HEK293T (cell line): ENCODE data around the gene ZBBX.

Experiments used
- CTCF ChIA-PET: fragments of 350-600 bp; formaldehyde crosslinking; extraction: SDS; loops from one replicate; lab custom pipeline; 2021; ENCODE audit warnings: antibody characterized with exemption, inconsistent platforms; lab: Yijun Ruan, JAX
- POLR2A ChIA-PET: fragments of 350-600 bp; formaldehyde crosslinking; extraction: SDS; loops from one replicate; lab custom pipeline; 2020; ENCODE audit warnings: antibody characterized with exemption, inconsistent platforms; lab: Yijun Ruan, JAX
- DNase-seq: peaks from one replicate; pipeline ENCODE4 v3.0.0; 2012; ENCODE audit warnings: mixed read lengths; ENCODE audit errors: extremely low spot score
- ARNT ChIP-seq: fragments of 450-650 bp; IDR thresholded peaks from 2 replicates; pipeline ENCODE4 v1.6.1; 2017; ENCODE audit warnings: mild to moderate bottlenecking
- BHLHE40 ChIP-seq: fragments of 450-650 bp; IDR thresholded peaks from 2 replicates; pipeline ENCODE4 v1.6.1; 2016; ENCODE audit warnings: mild to moderate bottlenecking, moderate library complexity, borderline replicate concordance
- CTBP1 ChIP-seq: fragments of 450-650 bp; IDR thresholded peaks from 2 replicates; pipeline ENCODE4 v1.6.1; 2016; ENCODE audit warnings: borderline replicate concordance
- ELF4 ChIP-seq: fragments of 450-650 bp; IDR thresholded peaks from 2 replicates; pipeline ENCODE4 v1.6.1; 2017; ENCODE audit warnings: antibody characterized with exemption
- FOXA1 ChIP-seq: fragments of 450-650 bp; IDR thresholded peaks from 2 replicates; pipeline ENCODE4 v1.6.1; 2016; ENCODE audit warnings: mild to moderate bottlenecking
- FOXK2 ChIP-seq: fragments of 450-650 bp; IDR thresholded peaks from 2 replicates; pipeline ENCODE4 v1.6.1; 2016; ENCODE audit warnings: mild to moderate bottlenecking
- FOXM1 ChIP-seq: fragments of 450-650 bp; IDR thresholded peaks from 2 replicates; pipeline ENCODE4 v1.6.1; 2017; ENCODE audit warnings: mild to moderate bottlenecking, borderline replicate concordance
- HDGF ChIP-seq: fragments of 450-650 bp; IDR thresholded peaks from 2 replicates; pipeline ENCODE4 v1.6.1; 2017; ENCODE audit warnings: antibody characterized with exemption, borderline replicate concordance
- L3MBTL2 ChIP-seq: fragments of 450-650 bp; conservative IDR thresholded peaks from 2 replicates; pipeline ENCODE4 v1.6.1; 2016; ENCODE audit warnings: mild to moderate bottlenecking
- LEF1 ChIP-seq: fragments of 450-650 bp; IDR thresholded peaks from 2 replicates; pipeline ENCODE4 v1.6.1; 2017; ENCODE audit warnings: mild to moderate bottlenecking, borderline replicate concordance
- NFRKB ChIP-seq: fragments of 450-650 bp; IDR thresholded peaks from 2 replicates; pipeline ENCODE4 v1.6.1; 2016; ENCODE audit warnings: mild to moderate bottlenecking, moderate library complexity
- PKNOX1 ChIP-seq: fragments of 450-650 bp; IDR thresholded peaks from 2 replicates; pipeline ENCODE4 v1.6.1; 2016
- SP1 ChIP-seq: fragments of 450-650 bp; IDR thresholded peaks from 2 replicates; pipeline ENCODE4 v1.6.1; 2017
- SUZ12 ChIP-seq: fragments of 450-650 bp; IDR thresholded peaks from 2 replicates; pipeline ENCODE4 v1.6.1; 2016; ENCODE audit warnings: mild to moderate bottlenecking
- TARDBP ChIP-seq: fragments of 450-650 bp; IDR thresholded peaks from 2 replicates; pipeline ENCODE4 v1.6.1; 2016
- ZNF384 ChIP-seq: fragments of 450-650 bp; IDR thresholded peaks from 2 replicates; pipeline ENCODE4 v1.6.1; 2016

ZBBX gene

GRCh38 chr3:167288737-167289136 lies 91.4 kb downstream of the ZBBX start:
- ChIA-PET CTCF (no interaction called here), POLR2A (no interaction called here)
- TF ChIP-seq SUZ12 (no peak), FOXK2 (no peak), FOXA1 (no peak), PKNOX1 (no peak), HDGF (no peak), L3MBTL2 (no peak), BHLHE40 (no peak), CTBP1 (no peak), LEF1 (no peak), TARDBP (no peak), NFRKB (no peak), SP1 (no peak), FOXM1 (no peak), ZNF384 (no peak), ELF4 (no peak), ARNT (no peak)
- no peak for DNase-seq

- POLR2A ChIA-PET, result no interaction called here
- no peak for TF ChIP-seq ZNF384
- no peak for TF ChIP-seq FOXK2
- no peak for TF ChIP-seq CTBP1
- TF ChIP-seq ELF4, result no peak
- TF ChIP-seq LEF1, result no peak
- no peak for TF ChIP-seq FOXA1
- TF ChIP-seq NFRKB, result no peak
- TF ChIP-seq TARDBP, result no peak
- no peak for TF ChIP-seq PKNOX1
- no peak for TF ChIP-seq L3MBTL2
- no peak for DNase-seq
- CTCF ChIA-PET, result no interaction called here
Measured at GRCh38 chr3:167287308-167287707, 92.8 kb downstream of the ZBBX start.

- CTCF ChIA-PET, result no interaction called here
- POLR2A ChIA-PET, result no interaction called here
- no peak for DNase-seq
- TF ChIP-seq FOXA1 (no peak), PKNOX1 (no peak), FOXK2 (no peak), FOXM1 (no peak), SUZ12 (no peak), CTBP1 (no peak), TARDBP (no peak), ARNT (no peak), BHLHE40 (no peak), SP1 (no peak), ZNF384 (no peak), L3MBTL2 (no peak), HDGF (no peak), ELF4 (no peak)
Measured at GRCh38 chr3:167274141-167274874, 105.8 kb downstream of the ZBBX start.

GRCh38 chr3:167253037-167253436 lies 127.1 kb downstream of the ZBBX start:
- CTCF ChIA-PET, result no interaction called here
- no peak for TF ChIP-seq BHLHE40
- TF ChIP-seq TARDBP, result no peak
- TF ChIP-seq HDGF, result no peak
- TF ChIP-seq SUZ12, result no peak
- no peak for TF ChIP-seq FOXM1
- TF ChIP-seq CTBP1, result no peak
- TF ChIP-seq LEF1, result no peak
- TF ChIP-seq NFRKB, result no peak
- TF ChIP-seq ARNT, result no peak
- no peak for TF ChIP-seq PKNOX1
- TF ChIP-seq SP1, result no peak
- TF ChIP-seq ZNF384, result no peak
- no peak for TF ChIP-seq ELF4
- TF ChIP-seq FOXA1, result no peak
- TF ChIP-seq FOXK2, result no peak
- no peak for TF ChIP-seq L3MBTL2
- POLR2A ChIA-PET, result no interaction called here
- no peak for DNase-seq

GRCh38 chr3:167251678-167252077 lies 128.4 kb downstream of the ZBBX start:
- POLR2A ChIA-PET, result no interaction called here
- no peak for TF ChIP-seq BHLHE40
- CTCF ChIA-PET, result no interaction called here
- DNase-seq, result no peak
